SK-N-SH (cell line): ENCODE data around the gene SAMD1. TPM values are rescaled to one million over a fixed set of nuclear protein-coding genes. Genes with fewer than 3 reads are reported as not detected.
A peak's percentile ranks its signal among the peaks of the same experiment; 100 is the strongest.

Source experiments
- CTCF ChIA-PET: fragments of 300-600, 350-600 bp; formaldehyde crosslinking; extraction: SDS; loops from one replicate; lab custom pipeline; 2021; lab: Yijun Ruan, JAX
- POLR2A ChIA-PET: fragments of 350-600 bp; sonication (Branson Sonifier 250); formaldehyde crosslinking; extraction: SDS; loops from one replicate; lab custom pipeline; 2020; ENCODE audit warnings: antibody characterized with exemption, inconsistent platforms; lab: Yijun Ruan, JAX
- DNase-seq: peaks from one replicate; pipeline ENCODE4 v3.0.0; 2012
- H2AFZ ChIP-seq: fragments of 200-600 bp; sonication (generic); 2 replicates; pipeline ENCODE4 v1.8.1; 2016; ENCODE audit warnings: antibody characterized with exemption, mild to moderate bottlenecking, low read depth
- H3F3A ChIP-seq: fragments of 200-600 bp; sonication (generic); replicated peaks from 2 replicates; pipeline ENCODE3; 2016; ENCODE audit warnings: antibody characterized with exemption, mild to moderate bottlenecking; ENCODE audit not compliant: insufficient read depth
- H3K27ac ChIP-seq, 2 experiments: fragments of 200-500 bp in 1 of 2; fragments of 200-600 bp in 1 of 2; sonication (Bioruptor generic) in 1 of 2; sonication (generic), shearing (Covaris generic) in 1 of 2; 2 replicates each; pipeline versions ENCODE4 v1.5.1 to v1.6.1; 2014 to 2016; ENCODE audit warnings: low read depth in 2 of 2, inconsistent platforms in 1 of 2, low read length in 1 of 2, mild to moderate bottlenecking in 1 of 2, mixed read lengths in 1 of 2
- H3K27me3 ChIP-seq: fragments of 200-600 bp; sonication (generic), shearing (Covaris generic); 2 replicates; pipeline ENCODE4 v1.6.1; 2016; ENCODE audit warnings: mixed run types; ENCODE audit not compliant: insufficient read depth
- H3K36me3 ChIP-seq, 2 experiments: fragments of 200-500 bp in 1 of 2; fragments of 200-600 bp in 1 of 2; sonication (Bioruptor generic) in 1 of 2; sonication (generic) in 1 of 2; replicated peaks in 1 of 2; 2 replicates each; pipeline versions ENCODE3 to v1.5.1; 2014 to 2016; ENCODE audit warnings: low read length in 1 of 2, mild to moderate bottlenecking in 1 of 2; ENCODE audit not compliant: insufficient read depth in 2 of 2, control insufficient read depth in 1 of 2
- H3K4me1 ChIP-seq, 2 experiments: fragments of 200-500 bp in 1 of 2; fragments of 200-600 bp in 1 of 2; sonication (Bioruptor generic) in 1 of 2; sonication (generic), shearing (Covaris generic) in 1 of 2; 2 replicates each; pipeline versions ENCODE4 v1.5.1 to v1.6.1; 2014 to 2016; ENCODE audit warnings: low read depth in 1 of 2, low read length in 1 of 2, mixed run types in 1 of 2; ENCODE audit not compliant: insufficient read depth in 2 of 2, control insufficient read depth in 1 of 2
- H3K4me2 ChIP-seq: fragments of 200-600 bp; sonication (generic), shearing (Covaris generic); 2 replicates; pipeline ENCODE4 v1.6.1; 2017; ENCODE audit warnings: mixed run types
- H3K4me3 ChIP-seq, 2 experiments: fragments of 200-500 bp in 1 of 2; fragments of 200-600 bp in 1 of 2; sonication (Bioruptor generic) in 1 of 2; sonication (generic), shearing (Covaris generic) in 1 of 2; 2 replicates each; pipeline versions ENCODE4 v1.5.1 to v1.8.1; 2014 to 2016; ENCODE audit warnings: low read depth in 2 of 2, inconsistent platforms in 1 of 2, low read length in 1 of 2, mild to moderate bottlenecking in 1 of 2, mixed read lengths in 1 of 2, moderate library complexity in 1 of 2
- H3K79me2 ChIP-seq: fragments of 200-600 bp; sonication (generic); 2 replicates; pipeline ENCODE4 v1.8.1; 2017; ENCODE audit warnings: mild to moderate bottlenecking; ENCODE audit not compliant: insufficient read depth
- H3K9ac ChIP-seq: fragments of 200-600 bp; sonication (generic); 2 replicates; pipeline ENCODE4 v1.6.1; 2017; ENCODE audit warnings: mixed run types
- H3K9me2 ChIP-seq: fragments of 200-600 bp; sonication (generic); 2 replicates; pipeline ENCODE4 v1.6.1; 2017; ENCODE audit warnings: mixed run types
- H3K9me3 ChIP-seq: fragments of 200-600 bp; sonication (generic); 2 replicates; pipeline ENCODE4 v1.6.1; 2017; ENCODE audit warnings: mixed run types, mild to moderate bottlenecking, moderate library complexity
- H4K20me1 ChIP-seq: fragments of 200-600 bp; sonication (generic); 2 replicates; pipeline ENCODE4 v1.6.1; 2017; ENCODE audit warnings: mild to moderate bottlenecking, mixed run types; ENCODE audit not compliant: insufficient read depth
- ELF1 ChIP-seq: IDR thresholded peaks from 2 replicates; pipeline ENCODE4 v1.4.0; 2012
- MEF2A ChIP-seq: IDR thresholded peaks from 2 replicates; pipeline ENCODE4 v1.4.0; 2012; ENCODE audit warnings: low read depth, borderline replicate concordance
- RAD21 ChIP-seq: IDR thresholded peaks from 2 replicates; pipeline ENCODE4 v1.6.1; 2012; ENCODE audit warnings: mild to moderate bottlenecking, low read length
- REST ChIP-seq: IDR thresholded peaks from 2 replicates; pipeline ENCODE4 v1.6.1; 2012; ENCODE audit warnings: mild to moderate bottlenecking, low read depth, low read length, moderate library complexity
- RXRA ChIP-seq: IDR thresholded peaks from 2 replicates; pipeline ENCODE4 v1.4.0; 2012; ENCODE audit warnings: low read depth, mild to moderate bottlenecking, borderline replicate concordance
- SMC3 ChIP-seq: IDR thresholded peaks from 2 replicates; pipeline ENCODE4 v1.6.1; 2012; ENCODE audit warnings: low read depth, low read length, improper control_type of control experiment
- TAF1 ChIP-seq: IDR thresholded peaks from 2 replicates; pipeline ENCODE4 v1.6.1; 2012; ENCODE audit warnings: low read depth, mild to moderate bottlenecking, low read length, moderate library complexity, borderline replicate concordance
- YY1 ChIP-seq: IDR thresholded peaks from 2 replicates; pipeline ENCODE4 v1.4.0; 2012; ENCODE audit warnings: low read depth, mild to moderate bottlenecking
- WGBS: methylation state at CpG from one replicate; pipeline ENCODE4 v1.1.6; 2017; ENCODE audit warnings: low lambda C conversion rate; 5-methylcytosine and 5-hydroxymethylcytosine counted together
- polyA plus RNA-seq, 3 experiments: library from polyadenylated mRNA; depleted of rRNA; stranded (reverse); fragments of >200 nt; gene quantifications; 2 replicates each; pipeline ENCODE4 v1.2.3, GENCODE V29; 2012
- TF ChIP-seq, protein P1 (sequence below): IDR thresholded peaks from 2 replicates; pipeline ENCODE4 v1.4.0; 2012; ENCODE audit warnings: low read depth
- TF ChIP-seq, protein P2 (sequence below): fragments of 200-600 bp; sonication (generic); IDR thresholded peaks from 2 replicates; pipeline ENCODE4 v1.6.1; 2017; ENCODE audit warnings: antibody characterized with exemption, mild to moderate bottlenecking, moderate library complexity

Gene SAMD1
- polyA plus RNA-seq, 1 of the 3 experiments (the other 2 are of a cell fraction) = 19.0 TPM

GRCh38 chr19:14115756-14116155 is 25.2 kb upstream of the SAMD1 start (continued):
- TF ChIP-seq REST = no peak

GRCh38 chr19:14114854-14115253 is 24.3 kb upstream of the SAMD1 start:
- ChIA-PET CTCF (interaction anchor here (1.6 to 4.7 kb wide), 6 partner anchors 13 to 234 kb away, joined by 4 to 28 read pairs (median 14); partner anchors contain the start of genes ASF1B, MISP3 and SAMD1), POLR2A (no interaction called here)
- Histone ChIP-seq H3K27ac (no peak overlapping the region), H3F3A (peaks cover 9% of the 10 kb centered on the region), H3K79me2 (peaks cover 48% of the 10 kb centered on the region), H3K27me3 (no peaks in the 10 kb centered on the region), H3K9me3 (no peaks in the 10 kb centered on the region), H3K4me2 (no peak overlapping the region), H4K20me1 (no peaks in the 10 kb centered on the region), H3K36me3 (no peaks in the 10 kb centered on the region), H3K4me1 (peaks cover 15 to 30% of the 10 kb centered on the region in 2 experiments), H3K9ac (no peak overlapping the region), H3K4me3 (no peak overlapping the region), H3K9me2 (no peaks in the 10 kb centered on the region), H2AFZ (no peak overlapping the region)
- peak; percentile 60 for DNase-seq
- TF ChIP-seq, protein P1, sequence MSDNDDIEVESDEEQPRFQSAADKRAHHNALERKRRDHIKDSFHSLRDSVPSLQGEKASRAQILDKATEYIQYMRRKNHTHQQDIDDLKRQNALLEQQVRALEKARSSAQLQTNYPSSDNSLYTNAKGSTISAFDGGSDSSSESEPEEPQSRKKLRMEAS = no peak
- TF ChIP-seq RAD21 (peak; percentile 16; the same call in 1 of the 2 replicates), MEF2A (no peak), SMC3 (peak; percentile 20; the same call in 1 of the 2 replicates), YY1 (no peak), ELF1 (no peak), RXRA (no peak), TAF1 (no peak)
- TF ChIP-seq, protein P2, sequence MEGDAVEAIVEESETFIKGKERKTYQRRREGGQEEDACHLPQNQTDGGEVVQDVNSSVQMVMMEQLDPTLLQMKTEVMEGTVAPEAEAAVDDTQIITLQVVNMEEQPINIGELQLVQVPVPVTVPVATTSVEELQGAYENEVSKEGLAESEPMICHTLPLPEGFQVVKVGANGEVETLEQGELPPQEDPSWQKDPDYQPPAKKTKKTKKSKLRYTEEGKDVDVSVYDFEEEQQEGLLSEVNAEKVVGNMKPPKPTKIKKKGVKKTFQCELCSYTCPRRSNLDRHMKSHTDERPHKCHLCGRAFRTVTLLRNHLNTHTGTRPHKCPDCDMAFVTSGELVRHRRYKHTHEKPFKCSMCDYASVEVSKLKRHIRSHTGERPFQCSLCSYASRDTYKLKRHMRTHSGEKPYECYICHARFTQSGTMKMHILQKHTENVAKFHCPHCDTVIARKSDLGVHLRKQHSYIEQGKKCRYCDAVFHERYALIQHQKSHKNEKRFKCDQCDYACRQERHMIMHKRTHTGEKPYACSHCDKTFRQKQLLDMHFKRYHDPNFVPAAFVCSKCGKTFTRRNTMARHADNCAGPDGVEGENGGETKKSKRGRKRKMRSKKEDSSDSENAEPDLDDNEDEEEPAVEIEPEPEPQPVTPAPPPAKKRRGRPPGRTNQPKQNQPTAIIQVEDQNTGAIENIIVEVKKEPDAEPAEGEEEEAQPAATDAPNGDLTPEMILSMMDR = peak; percentile 52
- 82% methylated on average over 9 of the region's 9 CpGs for WGBS
